Stimulated activated CD4-positive, alpha-beta T cell treated with anti-CD3 and anti-CD28 coated beads, Interleukin-2, amount 100 ng/mL, for 4 hours (primary cell): ENCODE data around the gene RIMOC1.
"Not testable (repeated sequence)": the region's sequence is repeated elsewhere in the genome, so short reads cannot be mapped to it uniquely, and the experiment has no call there.

ENCODE experiments used
- DNase-seq: peaks from one replicate; pipeline ENCODE4 v3.0.0-alpha.2; 2020; ENCODE audit warnings: low read depth

RIMOC1 gene

GRCh38 chr5:41891066-41891707, 13.0 kb upstream of the RIMOC1 start:
- DNase-seq, result no peak

GRCh38 chr5:41892031-41892430, 12.1 kb upstream of the RIMOC1 start:
- no peak for DNase-seq

GRCh38 chr5:41893074-41893851, 10.9 kb upstream of the RIMOC1 start:
- DNase-seq, result no peak

- DNase-seq, result no peak
Observed at GRCh38 chr5:41896230-41896629, 7.9 kb upstream of the RIMOC1 start.

- no peak for DNase-seq
Observed at GRCh38 chr5:41903382-41903891, 707 bp upstream of the RIMOC1 start.

GRCh38 chr5:41906151-41906550, 2.0 kb downstream of the RIMOC1 start:
- DNase-seq, result no peak

GRCh38 chr5:41908374-41909079, 4.4 kb downstream of the RIMOC1 start:
- DNase-seq, result no peak

GRCh38 chr5:41918105-41918504, 14.0 kb downstream of the RIMOC1 start:
- DNase-seq, result no peak

- no peak for DNase-seq
Observed at GRCh38 chr5:41921166-41921565, 17.0 kb downstream of the RIMOC1 start.

GRCh38 chr5:41921874-41922273, 17.7 kb downstream of the RIMOC1 start:
- DNase-seq, result no peak

- DNase-seq, result no peak
Observed at GRCh38 chr5:41924526-41924871, 20.4 kb downstream of the RIMOC1 start.

- DNase-seq, result peak; percentile 85
Observed at GRCh38 chr5:41924872-41925554, 20.9 kb downstream of the RIMOC1 start, which contains the start of gene FBXO4. TSS of gene FBXO4 (plus strand) at chr5:41925281. CDS start at chr5:41925310, 29 bp downstream.

GRCh38 chr5:41925555-41925951, 21.4 kb downstream of the RIMOC1 start:
- peak; percentile 2 for DNase-seq

GRCh38 chr5:41927604-41928003, 23.5 kb downstream of the RIMOC1 start:
- DNase-seq, result no peak

- no peak for DNase-seq
Observed at GRCh38 chr5:41929035-41929434, 24.9 kb downstream of the RIMOC1 start.

GRCh38 chr5:41932770-41933169, 28.6 kb downstream of the RIMOC1 start:
- DNase-seq, result no peak

GRCh38 chr5:41935544-41935943, 31.4 kb downstream of the RIMOC1 start:
- no peak for DNase-seq

GRCh38 chr5:41940641-41941040, 36.5 kb downstream of the RIMOC1 start:
- DNase-seq, result no peak

- not testable (repeated sequence) for DNase-seq
Observed at GRCh38 chr5:41945332-41945955, 41.3 kb downstream of the RIMOC1 start.

- no peak for DNase-seq
Observed at GRCh38 chr5:41951224-41951623, 47.1 kb downstream of the RIMOC1 start.
